HG02852 (cell line): ENCODE results near the gene HIPK2.

Source experiments
- ATAC-seq: cut with Tn5 transposase; IDR thresholded peaks from one replicate; pipeline ENCODE4 v1.9.1; 2021; ENCODE audit warnings: mild to moderate bottlenecking, moderate library complexity; ENCODE audit not compliant: unreplicated experiment

Gene HIPK2

GRCh38 chr7:139777948-139778841 lies at the start of gene HIPK2:
HIPK2 (minus strand) TSS chr7:139777998; CDS start chr7:139777623, 375 bp downstream.
- ATAC-seq: peak; percentile 60

GRCh38 chr7:139827042-139827441 lies 49.2 kb upstream of the HIPK2 start:
- ATAC-seq: no peak

- ATAC-seq: no peak
These were observed 48.0 kb upstream of the HIPK2 start for GRCh38 chr7:139825666-139826290.

- no peak for ATAC-seq
These were observed 46.2 kb upstream of the HIPK2 start for GRCh38 chr7:139823959-139824521.

GRCh38 chr7:139822855-139823254 lies 45.1 kb upstream of the HIPK2 start:
- ATAC-seq: no peak

GRCh38 chr7:139821349-139822105 lies 43.7 kb upstream of the HIPK2 start:
- no peak for ATAC-seq

GRCh38 chr7:139820089-139820488 lies 42.3 kb upstream of the HIPK2 start:
- ATAC-seq: no peak

- ATAC-seq: no peak
These were observed 39.5 kb upstream of the HIPK2 start for GRCh38 chr7:139817249-139817648.

- no peak for ATAC-seq
These were observed 35.9 kb upstream of the HIPK2 start for GRCh38 chr7:139813689-139814088.

GRCh38 chr7:139813151-139813550 lies 35.4 kb upstream of the HIPK2 start:
- no peak for ATAC-seq

- ATAC-seq: peak; percentile 48
These were observed 33.3 kb upstream of the HIPK2 start for GRCh38 chr7:139811066-139811465.

GRCh38 chr7:139808846-139809442 lies 31.1 kb upstream of the HIPK2 start:
- ATAC-seq: no peak

- no peak for ATAC-seq
These were observed 30.6 kb upstream of the HIPK2 start for GRCh38 chr7:139808427-139808826.

GRCh38 chr7:139807009-139807408 lies 29.2 kb upstream of the HIPK2 start:
- ATAC-seq: no peak

GRCh38 chr7:139804571-139804970 lies 26.8 kb upstream of the HIPK2 start:
- ATAC-seq: no peak

GRCh38 chr7:139799586-139799985 lies 21.8 kb upstream of the HIPK2 start:
- ATAC-seq: no peak

- no peak for ATAC-seq
These were observed 21.1 kb upstream of the HIPK2 start for GRCh38 chr7:139798892-139799291.

- ATAC-seq: peak; percentile 88
These were observed 20.4 kb upstream of the HIPK2 start for GRCh38 chr7:139798221-139798620.

- no peak for ATAC-seq
These were observed 19.8 kb upstream of the HIPK2 start for GRCh38 chr7:139797607-139798006.

GRCh38 chr7:139791316-139791715 lies 13.5 kb upstream of the HIPK2 start:
- ATAC-seq: no peak

- no peak for ATAC-seq
These were observed 6.8 kb upstream of the HIPK2 start for GRCh38 chr7:139784648-139785047.
